Stimulated activated CD4-positive, alpha-beta T cell treated with anti-CD3 and anti-CD28 coated beads, Interleukin-1b, Interleukin-23, amount 100 ng/mL, for 24 hours (primary cell): ENCODE measurements around the gene KLHL12.
"Not testable (repeated sequence)": the region's sequence is repeated elsewhere in the genome, so short reads cannot be mapped to it uniquely, and the experiment has no call there.

ENCODE experiments used
- DNase-seq, 4 experiments: peaks; one replicate each; pipeline ENCODE4 v3.0.0-alpha.2; 2020; ENCODE audit warnings: low read depth in 4 of 4, low spot score in 1 of 4

KLHL12 gene

GRCh38 chr1:202951437-202951836 is 24.4 kb upstream of the KLHL12 start:
- DNase-seq, result no peak

- DNase-seq, result no peak
Observed at GRCh38 chr1:202945483-202945882, 18.4 kb upstream of the KLHL12 start.

- DNase-seq, result no peak
Observed at GRCh38 chr1:202944438-202944921, 17.4 kb upstream of the KLHL12 start.

GRCh38 chr1:202942426-202942825 is 15.4 kb upstream of the KLHL12 start:
- no peak for DNase-seq

- DNase-seq, result no peak
Observed at GRCh38 chr1:202941372-202941771, 14.3 kb upstream of the KLHL12 start.

- DNase-seq, result no peak
Observed at GRCh38 chr1:202940561-202940960, 13.5 kb upstream of the KLHL12 start.

- no peak for DNase-seq
Observed at GRCh38 chr1:202938287-202938925, 11.4 kb upstream of the KLHL12 start.

GRCh38 chr1:202936409-202936808 is 9.4 kb upstream of the KLHL12 start:
- DNase-seq, result not testable (repeated sequence)

- DNase-seq, result no peak
Observed at GRCh38 chr1:202935844-202936243, 8.8 kb upstream of the KLHL12 start.

- no peak for DNase-seq
Observed at GRCh38 chr1:202934755-202935154, 7.7 kb upstream of the KLHL12 start.

- DNase-seq, result no peak
Observed at GRCh38 chr1:202932476-202932875, 5.4 kb upstream of the KLHL12 start.

GRCh38 chr1:202923533-202923932 is 3.5 kb downstream of the KLHL12 start:
- no peak for DNase-seq

- no peak for DNase-seq
Observed at GRCh38 chr1:202919615-202920014, 7.4 kb downstream of the KLHL12 start.

- no peak for DNase-seq
Observed at GRCh38 chr1:202915146-202915545, 11.9 kb downstream of the KLHL12 start.

GRCh38 chr1:202912476-202912875 is 14.6 kb downstream of the KLHL12 start:
- not testable (repeated sequence) for DNase-seq

- DNase-seq, result no peak
Observed at GRCh38 chr1:202909494-202909893, 17.5 kb downstream of the KLHL12 start.

GRCh38 chr1:202908998-202909397 is 18.0 kb downstream of the KLHL12 start:
- DNase-seq, result no peak

GRCh38 chr1:202905331-202905730 is 21.7 kb downstream of the KLHL12 start:
- no peak for DNase-seq

GRCh38 chr1:202903808-202904207 is 23.2 kb downstream of the KLHL12 start:
- not testable (repeated sequence) for DNase-seq

- DNase-seq, result no peak
Observed at GRCh38 chr1:202901555-202901954, 25.5 kb downstream of the KLHL12 start.

GRCh38 chr1:202892501-202892900 is 34.5 kb downstream of the KLHL12 start:
- no peak for DNase-seq

- no peak for DNase-seq
Observed at GRCh38 chr1:202890392-202890791, 36.6 kb downstream of the KLHL12 start.
